Naive B cell (primary cell): Measurements from ENCODE around the gene BSPRY. TPM values are rescaled to one million over a fixed set of nuclear protein-coding genes. Genes with fewer than 3 reads are reported as not detected.

Experiments
- ATAC-seq, 2 donors: fragments of 150-1000 bp; cut with Tn5 transposase; 2 replicates each; pipeline ENCODE4 v1.10.0; 2021; ENCODE audit warnings: low read depth in 2 of 2, mild to moderate bottlenecking in 2 of 2, moderate library complexity in 2 of 2
- DNase-seq: peaks from one replicate; pipeline ENCODE4 v3.0.0; 2022
- H3K27ac Mint-ChIP-seq, 6 donors: one replicate each; pipeline ENCODE4 v1.8.0; 2020 to 2022; ENCODE audit warnings: mild to moderate bottlenecking in 6 of 6, mixed read lengths in 6 of 6, moderate library complexity in 5 of 6, inconsistent platforms in 2 of 6
- H3K27me3 Mint-ChIP-seq, 3 donors: one replicate each; pipeline ENCODE4 v1.8.0; 2021 to 2022; ENCODE audit warnings: mixed read lengths in 3 of 3, mild to moderate bottlenecking in 1 of 3
- H3K36me3 Mint-ChIP-seq, 2 donors: one replicate each; pipeline ENCODE4 v1.8.0; 2020 to 2022; ENCODE audit warnings: mixed read lengths in 2 of 2, inconsistent platforms in 1 of 2, mild to moderate bottlenecking in 1 of 2
- H3K4me1 Mint-ChIP-seq, 3 donors: one replicate each; pipeline ENCODE4 v1.8.0; 2020 to 2022; ENCODE audit warnings: mixed read lengths in 3 of 3, inconsistent platforms in 1 of 3, mild to moderate bottlenecking in 1 of 3, moderate library complexity in 1 of 3
- H3K4me3 Mint-ChIP-seq, 8 donors: one replicate each; pipeline ENCODE4 v1.8.0; 2020 to 2022; ENCODE audit warnings: mild to moderate bottlenecking in 8 of 8, mixed read lengths in 8 of 8, moderate library complexity in 8 of 8, inconsistent platforms in 2 of 8
- H3K9me3 Mint-ChIP-seq, 7 donors: one replicate each; pipeline ENCODE4 v1.8.0; 2020 to 2022; ENCODE audit warnings: mixed read lengths in 7 of 7, mild to moderate bottlenecking in 5 of 7, inconsistent platforms in 2 of 7, moderate library complexity in 1 of 7
- polyA plus RNA-seq, 6 donors: library from polyadenylated mRNA; unstranded; fragments of 300-500 nt; fragmentation: Illumina TruSeq; gene quantifications; one replicate each; pipeline ENCODE4 v1.2.3, GENCODE V29; 2021; ENCODE audit warnings: low read depth in 6 of 6

Gene BSPRY
- polyA plus RNA-seq, 6 donors from 2014 or later, result 0.16 to 1.9 (median 1.2) TPM

DNA sequence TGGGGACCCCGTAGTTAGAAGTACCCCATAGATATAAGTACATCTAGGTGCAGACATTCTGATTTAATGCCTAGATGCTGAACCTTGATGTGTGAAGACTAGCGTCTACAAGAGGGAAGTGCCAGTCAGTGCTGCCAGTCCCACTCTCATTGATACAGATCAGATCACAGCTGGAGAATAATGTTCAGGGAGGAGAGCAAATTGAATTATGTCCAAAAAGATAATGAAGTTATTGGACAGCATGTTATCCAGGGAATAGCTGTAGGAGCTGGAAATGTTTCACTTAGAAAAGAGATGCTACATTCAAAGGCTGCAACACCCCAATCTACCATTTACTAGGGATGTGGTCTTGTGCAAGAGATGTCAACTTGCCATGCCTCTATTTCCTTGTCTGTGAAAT is 30.3 kb upstream of the BSPRY start:
- no peak overlapping the region for H3K27ac Mint-ChIP-seq
- no peaks in the 10 kb centered on the region for H3K4me1 Mint-ChIP-seq
- no peaks in the 10 kb centered on the region for H3K27me3 Mint-ChIP-seq
- H3K9me3 Mint-ChIP-seq, result no peaks in the 10 kb centered on the region
- ATAC-seq (no peak), DNase-seq (no peak)
- no peaks in the 10 kb centered on the region for H3K36me3 Mint-ChIP-seq
- no peak overlapping the region for H3K4me3 Mint-ChIP-seq

DNA sequence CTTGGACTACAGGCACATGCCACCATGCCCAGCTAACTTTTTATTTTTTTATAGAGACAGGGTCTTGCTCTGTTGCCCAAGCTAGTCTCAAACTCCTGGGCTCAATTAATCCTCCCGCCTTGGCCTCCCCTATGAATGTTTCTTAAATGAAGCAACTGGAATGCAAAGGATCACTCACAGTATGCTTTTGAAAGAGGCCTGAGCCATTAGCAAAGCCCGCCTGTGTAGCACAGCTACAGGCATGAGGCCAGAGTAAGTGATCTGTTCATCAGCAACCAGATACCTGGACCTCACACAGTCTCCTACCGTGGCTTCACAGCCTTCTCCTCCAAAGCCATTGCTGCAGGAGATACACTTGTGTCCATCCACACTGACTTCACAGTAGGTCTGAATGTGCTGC is 29.3 kb upstream of the BSPRY start:
- no peak overlapping the region for H3K4me3 Mint-ChIP-seq
- no peaks in the 10 kb centered on the region for H3K4me1 Mint-ChIP-seq
- DNase-seq, result no peak
- H3K36me3 Mint-ChIP-seq, result no peaks in the 10 kb centered on the region
- H3K9me3 Mint-ChIP-seq, result no peaks in the 10 kb centered on the region
- ATAC-seq, result no peak
- H3K27me3 Mint-ChIP-seq, result no peaks in the 10 kb centered on the region
- H3K27ac Mint-ChIP-seq, result no peak overlapping the region

DNA sequence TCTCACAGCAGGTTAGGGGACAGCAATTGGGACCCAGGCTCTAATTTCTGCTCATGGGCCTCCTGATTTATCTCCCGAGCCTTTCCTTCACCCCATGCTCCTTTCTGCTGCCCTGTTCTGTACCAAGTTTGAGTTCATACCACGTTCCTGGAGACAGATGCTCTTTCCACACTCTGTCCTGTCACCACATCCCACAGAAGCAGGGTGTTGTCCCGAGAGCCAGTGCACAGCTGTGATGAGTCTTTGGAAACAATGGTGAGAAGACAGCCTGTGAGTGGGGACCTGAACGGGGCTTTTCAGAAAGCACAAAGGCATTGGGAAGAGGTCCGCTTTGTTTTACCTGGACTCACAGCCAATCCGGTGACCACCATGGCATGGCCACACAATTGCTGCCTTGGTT is 26.7 kb upstream of the BSPRY start:
- no peaks in the 10 kb centered on the region for H3K4me1 Mint-ChIP-seq
- DNase-seq (no peak), ATAC-seq (no peak)
- no peak overlapping the region for H3K4me3 Mint-ChIP-seq
- no peak overlapping the region for H3K27ac Mint-ChIP-seq
- no peaks in the 10 kb centered on the region for H3K36me3 Mint-ChIP-seq
- H3K27me3 Mint-ChIP-seq, result no peaks in the 10 kb centered on the region
- H3K9me3 Mint-ChIP-seq, result no peaks in the 10 kb centered on the region

DNA sequence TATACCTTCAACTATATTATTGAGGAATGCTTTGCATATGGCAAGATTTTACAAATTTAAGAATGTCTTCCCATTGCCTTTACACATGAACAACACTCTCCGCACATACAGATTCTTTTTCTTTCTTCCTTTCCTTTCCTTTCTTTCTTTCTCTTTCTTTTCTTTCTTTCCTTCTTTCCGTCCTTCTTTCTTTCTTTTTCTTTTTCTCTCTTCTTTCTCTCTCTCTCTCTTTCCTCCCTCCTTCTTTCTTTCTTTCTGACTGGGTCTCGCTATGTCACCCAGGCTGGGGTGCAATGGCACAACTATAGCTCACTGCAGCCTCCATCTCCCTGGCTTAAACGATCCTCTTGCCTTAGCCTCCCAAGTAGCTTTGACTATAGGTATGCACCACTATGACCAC is 23.1 kb upstream of the BSPRY start:
- Mint-ChIP-seq H3K9me3 (no peaks in the 10 kb centered on the region), H3K27me3 (no peaks in the 10 kb centered on the region), H3K36me3 (no peaks in the 10 kb centered on the region), H3K27ac (peak overlapping the region in 1 of 6 donors; percentile 72), H3K4me3 (no peak overlapping the region), H3K4me1 (no peaks in the 10 kb centered on the region)
- DNase-seq (no peak), ATAC-seq (no peak)

DNA sequence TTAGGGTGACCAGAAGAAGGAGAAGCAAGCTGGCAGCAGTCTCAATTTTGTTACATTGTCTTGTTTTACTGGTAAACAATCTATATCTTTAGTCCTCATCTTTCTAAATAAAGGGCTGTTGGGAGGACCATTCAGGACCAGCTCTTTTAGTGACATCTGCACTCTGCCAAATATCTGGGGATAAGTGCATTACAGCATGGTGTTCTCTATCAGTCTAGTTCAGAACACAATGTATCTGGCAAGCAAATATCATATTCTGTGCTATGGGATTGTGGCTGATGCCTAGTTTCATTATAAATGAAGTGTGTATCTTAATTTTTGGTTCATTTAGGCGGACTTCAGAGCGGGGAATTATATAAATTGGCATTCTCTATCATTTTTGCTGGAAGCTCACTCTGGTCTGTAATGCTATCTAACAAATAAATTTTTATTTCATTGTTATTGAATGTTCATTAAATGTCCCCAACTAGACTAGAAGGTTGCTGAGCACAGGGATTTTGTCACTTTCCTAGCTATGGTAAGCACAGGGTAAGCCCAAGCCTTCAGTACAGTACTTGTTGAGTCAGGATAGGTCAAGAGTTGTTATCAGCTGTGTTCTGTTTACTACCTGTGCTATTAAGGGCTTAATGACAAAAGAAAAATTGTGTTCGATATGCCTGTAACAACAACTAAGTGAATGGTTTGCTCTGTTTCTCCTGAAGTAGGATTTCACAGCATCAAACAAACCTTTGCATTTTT is 21.1 kb upstream of the BSPRY start:
- Mint-ChIP-seq H3K27me3 (no peaks in the 10 kb centered on the region), H3K9me3 (no peaks in the 10 kb centered on the region), H3K4me1 (no peaks in the 10 kb centered on the region), H3K4me3 (no peak overlapping the region), H3K36me3 (no peaks in the 10 kb centered on the region), H3K27ac (no peak overlapping the region)
- ATAC-seq (no peak), DNase-seq (no peak)

DNA sequence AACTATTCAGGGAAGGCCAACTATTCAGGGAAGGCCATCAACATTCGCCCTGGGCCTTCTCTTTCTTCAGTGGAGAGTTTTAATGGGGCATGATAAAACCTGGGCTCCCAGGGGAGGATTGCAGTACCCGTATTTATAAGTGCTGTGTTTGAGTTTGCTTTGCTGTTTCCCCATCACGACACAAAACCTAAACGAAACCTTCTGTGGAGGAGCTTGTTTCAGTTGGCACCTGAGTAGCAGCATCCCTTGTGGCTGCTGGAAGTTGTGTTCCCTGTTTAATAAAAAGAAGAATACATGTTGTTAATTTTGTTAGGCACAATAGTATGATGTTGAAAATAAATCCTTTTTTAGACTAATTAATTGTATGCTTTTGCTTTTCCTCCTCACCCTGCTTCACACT is 17.6 kb upstream of the BSPRY start:
- ATAC-seq (no peak), DNase-seq (no peak)
- Mint-ChIP-seq H3K27me3 (no peaks in the 10 kb centered on the region), H3K27ac (no peak overlapping the region), H3K4me3 (no peak overlapping the region), H3K9me3 (no peaks in the 10 kb centered on the region), H3K36me3 (no peaks in the 10 kb centered on the region), H3K4me1 (no peaks in the 10 kb centered on the region)

DNA sequence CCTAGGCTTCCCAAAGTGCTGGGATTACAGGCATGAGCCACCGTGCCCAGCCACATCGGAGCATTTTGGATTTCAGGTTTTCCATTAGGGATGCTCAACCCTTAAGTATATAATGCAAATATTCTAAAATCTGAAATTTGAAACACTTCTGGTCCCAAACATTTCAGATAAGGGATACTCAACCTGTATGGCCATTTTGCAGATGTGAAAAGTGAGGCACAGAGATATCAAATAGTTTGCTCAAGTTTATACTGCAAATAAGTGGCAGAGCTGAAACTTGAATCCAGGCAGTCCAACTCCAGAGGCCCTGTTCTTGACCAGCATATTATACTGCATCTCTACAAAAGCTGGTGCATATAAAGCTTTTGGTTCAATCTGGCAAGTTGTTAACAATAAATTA is 11.6 kb upstream of the BSPRY start:
- Mint-ChIP-seq H3K9me3 (no peaks in the 10 kb centered on the region), H3K4me1 (peaks cover 13 to 19% (median 16%) of the 10 kb centered on the region in 3 donors), H3K4me3 (peak overlapping the region in 1 of 8 donors; percentile 83), H3K27me3 (no peaks in the 10 kb centered on the region), H3K36me3 (no peaks in the 10 kb centered on the region), H3K27ac (no peak overlapping the region)
- DNase-seq (no peak), ATAC-seq (no peak)

DNA sequence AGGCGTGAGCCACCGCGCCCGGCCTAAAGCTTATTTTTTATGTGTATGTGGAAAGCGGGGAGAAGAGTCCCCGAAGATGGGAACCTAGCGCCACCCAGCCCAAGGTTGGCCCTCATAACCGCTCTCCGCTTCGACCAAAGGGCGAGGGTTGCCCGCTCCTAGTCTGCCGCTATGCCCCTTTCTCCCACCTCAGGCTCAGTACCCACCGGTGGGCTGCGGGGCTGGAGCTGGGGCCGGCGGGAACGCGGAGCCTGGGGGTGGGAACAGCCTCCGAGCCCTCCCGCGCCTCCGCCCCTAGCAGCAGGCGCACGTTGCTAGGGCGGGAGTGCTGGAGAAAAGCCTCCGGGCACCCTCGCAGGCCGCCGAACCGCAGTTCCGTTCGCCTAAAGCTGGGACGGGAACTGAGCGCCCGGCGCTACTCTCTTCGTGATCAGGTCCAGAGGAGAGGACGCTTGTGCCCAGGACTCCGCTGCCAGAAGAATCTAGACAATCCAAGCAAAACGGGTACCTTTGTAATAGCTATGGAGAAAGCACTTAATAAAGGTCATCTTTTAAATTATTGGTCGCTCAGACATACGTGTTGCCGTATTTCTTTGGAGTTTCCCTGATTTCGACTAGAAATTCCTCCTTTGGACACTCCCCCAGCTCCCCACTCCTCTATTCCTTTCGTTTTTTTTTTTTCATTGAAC is 9.2 kb upstream of the BSPRY start, which contains the start of gene WDR31:
Gene WDR31, minus strand, starts transcription at position 265 of the 689 bp plus-strand sequence. CDS start 8,253 bp downstream, outside the sequence.
- peak within 1 kb of the TSS; percentile 83 to 94 (median 88) for H3K4me3 Mint-ChIP-seq
- ATAC-seq (peak; percentile 95 to 97), DNase-seq (peak; percentile 58)
- H3K36me3 Mint-ChIP-seq, result no peaks in the 10 kb centered on the region
- H3K27me3 Mint-ChIP-seq, result no peaks in the 10 kb centered on the region
- H3K9me3 Mint-ChIP-seq, result no peaks in the 10 kb centered on the region
- peaks cover 13 to 19% (median 16%) of the 10 kb centered on the region in 3 donors for H3K4me1 Mint-ChIP-seq
- H3K27ac Mint-ChIP-seq, result peak within 1 kb of the TSS in 5 of 6 donors; percentile 4 to 80 (median 76)

DNA sequence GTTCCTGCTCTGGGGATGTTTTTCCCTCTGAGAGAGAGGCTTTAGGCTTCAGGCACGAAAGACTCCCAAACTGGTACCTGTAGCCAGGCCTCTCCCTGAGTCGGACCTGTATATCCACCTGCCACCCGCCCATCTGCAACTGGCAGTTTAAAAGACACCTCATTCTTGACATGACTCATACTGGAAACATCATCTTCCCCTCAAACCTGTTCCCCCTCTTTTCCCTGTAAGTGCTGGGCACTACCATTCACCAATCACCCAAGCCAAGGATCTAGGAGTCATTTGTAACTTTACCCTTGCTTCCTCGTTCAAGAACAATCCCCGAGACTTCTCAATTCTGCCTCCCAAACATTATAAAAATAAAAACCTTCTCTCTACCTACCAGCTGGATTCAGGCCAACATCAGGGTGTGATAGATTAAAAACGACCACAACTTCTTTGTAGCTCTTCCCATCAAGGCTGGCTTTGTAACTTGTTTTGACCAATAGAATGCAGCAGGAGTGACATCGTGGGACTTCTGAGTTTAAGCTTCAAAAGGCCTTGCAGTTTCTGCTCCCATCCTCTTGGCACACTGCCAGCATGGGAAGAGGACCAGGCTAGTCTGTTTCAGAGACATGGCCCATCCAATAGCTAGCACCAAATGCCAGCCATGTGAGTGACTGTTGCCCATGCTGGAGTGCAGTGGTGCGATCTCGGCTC is 7.5 kb upstream of the BSPRY start:
- DNase-seq, result no peak

DNA sequence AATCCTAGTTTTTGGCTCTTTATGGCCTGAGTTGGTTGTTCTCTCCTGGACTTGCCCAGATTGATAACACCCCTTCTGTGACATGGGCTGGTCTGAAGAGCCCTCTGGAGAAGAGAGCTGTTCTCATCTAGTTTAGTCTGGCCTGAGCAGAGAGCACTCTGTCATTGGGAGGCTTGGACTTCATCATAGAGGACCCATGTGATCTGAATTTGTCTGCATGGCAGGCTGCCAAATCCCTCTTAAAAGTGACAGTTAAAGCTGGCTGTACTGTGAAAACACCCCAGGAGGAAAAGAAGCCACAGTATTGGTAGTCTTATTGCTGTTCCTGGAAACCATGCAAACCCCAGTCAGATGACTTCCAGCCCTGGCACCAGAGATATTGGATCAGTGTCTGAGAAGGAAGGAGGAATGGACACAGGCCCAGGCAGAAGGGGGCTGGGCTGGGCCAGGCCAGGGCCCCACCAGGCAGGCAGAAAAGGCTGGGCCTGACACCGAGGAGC is 5.6 kb upstream of the BSPRY start:
- no peaks in the 10 kb centered on the region for H3K36me3 Mint-ChIP-seq
- ATAC-seq (no peak), DNase-seq (no peak)
- H3K4me3 Mint-ChIP-seq, result no peak overlapping the region
- H3K4me1 Mint-ChIP-seq, result peaks cover 13 to 19% (median 16%) of the 10 kb centered on the region in 3 donors
- H3K9me3 Mint-ChIP-seq, result no peaks in the 10 kb centered on the region
- peak overlapping the region in 1 of 6 donors; percentile 49 for H3K27ac Mint-ChIP-seq
- peaks cover 0 to 7% (median 0%) of the 10 kb centered on the region in 3 donors for H3K27me3 Mint-ChIP-seq

More for the DNA sequence above, 7.5 kb upstream of the BSPRY start:
- H3K36me3 Mint-ChIP-seq, result no peaks in the 10 kb centered on the region
- H3K4me1 Mint-ChIP-seq, result peaks cover 13 to 19% (median 16%) of the 10 kb centered on the region in 3 donors
- H3K27me3 Mint-ChIP-seq, result peaks cover 0 to under 1% (median 0%) of the 10 kb centered on the region in 3 donors
- H3K4me3 Mint-ChIP-seq, result peak overlapping the region in 7 of 8 donors; percentile 58 to 94 (median 83)
- ATAC-seq, result no peak
- peak overlapping the region in 2 of 6 donors; percentile 8 to 43 for H3K27ac Mint-ChIP-seq
- no peaks in the 10 kb centered on the region for H3K9me3 Mint-ChIP-seq

DNA sequence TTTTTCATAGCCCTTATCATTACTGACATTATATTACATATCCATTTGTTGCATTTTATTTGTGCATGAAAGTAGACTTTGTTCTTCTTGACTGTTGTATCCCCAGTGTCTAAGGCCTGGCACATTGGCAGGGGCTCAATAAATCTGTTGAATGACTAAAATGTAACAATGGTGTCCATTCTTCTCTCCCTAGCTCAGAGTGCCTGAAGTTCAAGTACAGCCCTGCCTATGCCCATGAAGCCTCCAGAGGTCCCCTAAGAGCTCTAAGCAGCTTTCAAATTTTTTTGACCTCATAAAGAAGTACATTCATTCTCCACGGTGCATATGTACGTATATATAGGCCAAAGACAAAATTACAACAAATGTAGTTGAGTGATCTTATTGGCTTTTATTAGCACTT is 4.2 kb upstream of the BSPRY start:
- H3K27ac Mint-ChIP-seq, result peak overlapping the region in 1 of 6 donors; percentile 9
- no peaks in the 10 kb centered on the region for H3K36me3 Mint-ChIP-seq
- DNase-seq, result no peak
- peak overlapping the region in 1 of 8 donors; percentile 23 for H3K4me3 Mint-ChIP-seq
- H3K27me3 Mint-ChIP-seq, result peaks cover 0 to 9% (median 1%) of the 10 kb centered on the region in 3 donors
- H3K4me1 Mint-ChIP-seq, result peaks cover 10 to 12% (median 11%) of the 10 kb centered on the region in 3 donors
- no peak for ATAC-seq
- no peaks in the 10 kb centered on the region for H3K9me3 Mint-ChIP-seq

DNA sequence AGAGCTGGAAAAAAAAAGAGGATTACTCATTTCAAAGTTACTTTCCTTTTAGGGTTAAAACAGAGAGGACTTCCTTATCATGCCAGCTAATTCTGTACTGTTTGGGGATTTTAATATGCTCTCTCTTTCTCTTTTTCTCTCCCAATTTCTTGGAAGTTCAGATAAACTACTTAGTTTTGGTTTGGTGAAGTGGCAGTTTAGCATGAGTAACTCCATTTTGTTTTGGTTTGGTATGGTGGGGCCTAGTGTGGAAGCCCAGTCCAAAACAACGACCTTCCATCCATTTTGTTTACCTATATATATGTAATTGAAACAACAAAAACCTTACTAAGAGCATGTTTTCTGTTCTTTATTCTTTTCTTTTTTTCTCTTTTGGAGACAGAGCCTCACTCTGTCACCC is 3.7 kb upstream of the BSPRY start:
- DNase-seq, result no peak
- ATAC-seq, result no peak
- Mint-ChIP-seq H3K4me3 (no peak overlapping the region), H3K9me3 (no peaks in the 10 kb centered on the region), H3K36me3 (no peaks in the 10 kb centered on the region), H3K4me1 (peaks cover 10 to 12% (median 11%) of the 10 kb centered on the region in 3 donors), H3K27ac (peak overlapping the region in 1 of 6 donors; percentile 56), H3K27me3 (peaks cover 0 to 14% (median 5%) of the 10 kb centered on the region in 3 donors)

DNA sequence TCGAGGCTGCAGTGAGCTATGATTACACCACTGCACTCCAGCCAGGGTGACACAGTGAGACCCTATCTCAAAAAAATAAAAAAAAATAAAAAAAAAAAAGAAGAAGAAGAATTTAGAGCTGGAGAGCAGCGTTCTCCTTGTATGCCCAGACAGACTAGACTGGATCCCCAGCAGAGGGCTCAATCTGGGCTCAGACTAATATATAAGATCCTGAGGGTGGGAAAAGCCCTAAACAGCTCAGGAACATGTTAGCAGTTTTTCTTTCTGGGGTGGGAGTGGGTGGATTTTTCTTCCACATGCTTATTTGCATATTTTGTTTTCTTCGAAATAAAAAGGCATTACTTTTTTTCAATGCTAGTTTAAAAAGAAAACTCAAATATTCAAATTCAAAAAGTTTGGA is 904 bp upstream of the BSPRY start:
- peak overlapping the region in 2 of 6 donors; percentile 51 to 89 for H3K27ac Mint-ChIP-seq
- H3K4me3 Mint-ChIP-seq, result peak overlapping the region in 5 of 8 donors; percentile 3 to 82 (median 53)
- ATAC-seq, result no peak
- H3K27me3 Mint-ChIP-seq, result peaks cover 0 to 31% (median 18%) of the 10 kb centered on the region in 3 donors
- H3K36me3 Mint-ChIP-seq, result no peaks in the 10 kb centered on the region
- peaks cover 18 to 24% (median 19%) of the 10 kb centered on the region in 3 donors for H3K4me1 Mint-ChIP-seq
- no peaks in the 10 kb centered on the region for H3K9me3 Mint-ChIP-seq
- no peak for DNase-seq
